Mesenchymal stem cell (in vitro differentiated cells and primary cell): Measurements from ENCODE around the gene UBE2Z.

ENCODE experiments used
- DNase-seq: peaks from one replicate; pipeline ENCODE4 v3.0.0-alpha.2; 2013
- H2AFZ ChIP-seq: one replicate; pipeline ENCODE4 v1.6.1; 2013; ENCODE audit warnings: low read depth, mild to moderate bottlenecking, control low read depth, inconsistent platforms, low read length, moderate library complexity
- H2AK5ac ChIP-seq: 2 replicates; pipeline ENCODE4 v1.6.1; 2013; ENCODE audit warnings: low read length, moderate library complexity, mild to moderate bottlenecking, inconsistent platforms; ENCODE audit not compliant: severe bottlenecking
- H2BK120ac ChIP-seq: one replicate; pipeline ENCODE4 v1.6.1; 2013; ENCODE audit warnings: low read depth, mild to moderate bottlenecking, inconsistent platforms, low read length, moderate library complexity
- H2BK12ac ChIP-seq, 2 experiments: one replicate each; pipeline ENCODE4 v1.6.1; 2013; ENCODE audit warnings: inconsistent platforms in 2 of 2, low read length in 2 of 2, mild to moderate bottlenecking in 2 of 2, moderate library complexity in 2 of 2, control low read depth in 1 of 2
- H2BK15ac ChIP-seq: one replicate; pipeline ENCODE4 v1.6.1; 2013; ENCODE audit warnings: mild to moderate bottlenecking, low read depth, inconsistent platforms; ENCODE audit not compliant: poor library complexity, severe bottlenecking
- H2BK5ac ChIP-seq: 2 replicates; pipeline ENCODE4 v1.6.1; 2013; ENCODE audit warnings: low read depth, mild to moderate bottlenecking, low read length, control low read depth, inconsistent platforms; ENCODE audit not compliant: poor library complexity, severe bottlenecking
- H3K14ac ChIP-seq, 2 experiments: one replicate each; pipeline ENCODE4 v1.6.1; 2013; ENCODE audit warnings: inconsistent platforms in 2 of 2, low read length in 2 of 2, control low read depth in 1 of 2, mild to moderate bottlenecking in 1 of 2, moderate library complexity in 1 of 2
- H3K18ac ChIP-seq, 2 experiments: one replicate each; pipeline ENCODE4 v1.6.1; 2013; ENCODE audit warnings: inconsistent platforms in 2 of 2, low read length in 2 of 2, control low read depth in 1 of 2, low read depth in 1 of 2, mild to moderate bottlenecking in 1 of 2
- H3K23ac ChIP-seq, 2 experiments: one replicate each; pipeline ENCODE4 v1.6.1; 2013; ENCODE audit warnings: inconsistent platforms in 2 of 2, low read length in 2 of 2, mild to moderate bottlenecking in 2 of 2, moderate library complexity in 2 of 2, control low read depth in 1 of 2
- H3K27ac ChIP-seq: 2 replicates; pipeline ENCODE4 v1.5.1; 2013; ENCODE audit warnings: mild to moderate bottlenecking, moderate library complexity, low read length, control low read depth, inconsistent platforms; ENCODE audit not compliant: poor library complexity, severe bottlenecking
- H3K27me3 ChIP-seq, 2 experiments: 2 replicates each; pipeline versions ENCODE4 v1.6.1 to v1.7.0; 2013; ENCODE audit warnings: low read length in 2 of 2, mild to moderate bottlenecking in 2 of 2, moderate library complexity in 2 of 2, control low read depth in 1 of 2, inconsistent platforms in 1 of 2; ENCODE audit not compliant: control insufficient read depth in 1 of 2, insufficient read depth in 1 of 2
- H3K36me3 ChIP-seq, 2 experiments: 2 replicates each; pipeline versions ENCODE4 v1.6.1 to v1.7.0; 2013; ENCODE audit warnings: low read length in 2 of 2, control low read depth in 1 of 2, inconsistent platforms in 1 of 2, low read depth in 1 of 2, mild to moderate bottlenecking in 1 of 2; ENCODE audit not compliant: insufficient read depth in 2 of 2, control insufficient read depth in 1 of 2
- H3K4ac ChIP-seq, 2 experiments: one replicate each; pipeline ENCODE4 v1.6.1; 2013; ENCODE audit warnings: inconsistent platforms in 2 of 2, low read length in 2 of 2, mild to moderate bottlenecking in 2 of 2, moderate library complexity in 2 of 2, control low read depth in 1 of 2, low read depth in 1 of 2
- H3K4me1 ChIP-seq: 2 replicates; pipeline ENCODE4 v1.6.1; 2013; ENCODE audit warnings: low read depth, low read length, control low read depth; ENCODE audit not compliant: control insufficient read depth, insufficient read depth
- H3K4me2 ChIP-seq: 2 replicates; pipeline ENCODE4 v1.6.1; 2013; ENCODE audit warnings: low read length, mild to moderate bottlenecking, inconsistent platforms; ENCODE audit not compliant: poor library complexity, severe bottlenecking
- H3K4me3 ChIP-seq, 2 experiments: 2 replicates each; pipeline versions ENCODE4 v1.5.1 to v1.7.0; 2013; ENCODE audit warnings: low read length in 2 of 2, mild to moderate bottlenecking in 2 of 2, control low read depth in 1 of 2, low read depth in 1 of 2; ENCODE audit not compliant: insufficient read depth in 1 of 2
- H3K79me1 ChIP-seq: replicated peaks from 2 replicates; pipeline ENCODE4 v1.6.1; 2013; ENCODE audit warnings: mild to moderate bottlenecking, control low read depth, low read length, inconsistent platforms; ENCODE audit not compliant: poor library complexity, severe bottlenecking
- H3K9ac ChIP-seq: 2 replicates; pipeline ENCODE4 v1.7.0; 2013; ENCODE audit warnings: mild to moderate bottlenecking, low read length, moderate library complexity
- H3K9me3 ChIP-seq: 2 replicates; pipeline ENCODE4 v1.7.0; 2013; ENCODE audit warnings: mild to moderate bottlenecking, low read length; ENCODE audit not compliant: control insufficient read depth
- H4K8ac ChIP-seq: one replicate; pipeline ENCODE4 v1.6.1; 2013; ENCODE audit warnings: inconsistent platforms, mild to moderate bottlenecking, low read length, moderate library complexity
- H4K91ac ChIP-seq: one replicate; pipeline ENCODE4 v1.6.1; 2013; ENCODE audit warnings: mild to moderate bottlenecking, low read length, inconsistent platforms
- WGBS: methylation state at CpG from one replicate; pipeline ENCODE4 v1.1.7; 2013; ENCODE audit warnings: mixed read lengths; 5-methylcytosine and 5-hydroxymethylcytosine counted together

Gene UBE2Z

DNA sequence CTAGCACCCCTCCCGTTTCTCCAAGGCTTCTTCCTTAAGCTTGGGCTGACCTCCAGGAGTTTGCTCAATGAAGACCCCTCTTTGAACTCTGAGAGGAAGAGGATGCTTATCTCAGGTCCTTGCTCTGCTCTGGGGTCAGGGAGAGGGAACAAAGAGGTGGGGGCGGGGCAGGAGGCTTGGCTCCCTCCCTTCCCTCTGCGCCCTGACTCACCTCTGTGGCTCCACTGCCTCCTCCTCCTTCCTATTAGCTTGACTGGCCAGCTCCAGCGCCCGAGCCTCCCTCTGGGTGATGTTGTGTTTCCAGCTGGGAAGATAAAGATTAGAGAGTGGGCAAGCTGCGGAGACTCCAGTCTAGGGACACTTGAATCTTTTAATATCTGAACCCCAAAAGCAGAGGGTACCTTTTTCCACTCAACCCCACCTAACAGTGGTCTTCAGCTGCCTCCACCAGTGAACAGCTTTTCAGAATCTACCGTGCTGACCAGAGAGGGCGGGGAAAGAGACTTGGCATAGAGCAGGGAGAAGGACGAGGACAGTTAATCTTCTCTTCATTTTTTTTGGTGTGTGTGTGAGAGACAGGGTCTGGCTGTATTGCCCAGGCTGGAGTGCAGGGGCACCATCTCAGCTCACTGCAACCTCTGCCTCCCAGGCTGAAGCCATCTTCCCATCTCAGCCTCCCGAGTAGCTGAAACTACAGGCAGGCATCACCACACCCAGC, 53.5 kb downstream of the UBE2Z start:
- Histone ChIP-seq H3K18ac (peak overlapping the region in 1 of 2 experiments; percentile 54), H3K4me3 (peak overlapping the region in 1 of 2 experiments; percentile 55), H3K27me3 (no peaks in the 10 kb centered on the region), H3K27ac (no peak overlapping the region), H3K14ac (no peak overlapping the region), H3K23ac (no peak overlapping the region), H3K4me1 (peaks cover 17% of the 10 kb centered on the region), H3K9ac (peak overlapping the region; percentile 77), H2BK5ac (no peak overlapping the region), H2BK120ac (no peak overlapping the region), H4K91ac (no peak overlapping the region), H3K4ac (peak overlapping the region in 1 of 2 experiments; percentile 2), H3K9me3 (no peaks in the 10 kb centered on the region), H2BK15ac (peak overlapping the region; percentile 52), H4K8ac (peak overlapping the region; percentile 76), H2BK12ac (peak overlapping the region; percentile 12 to 19), H2AFZ (no peak overlapping the region), H2AK5ac (no peak overlapping the region), H3K79me1 (no peaks in the 10 kb centered on the region), H3K4me2 (no peak overlapping the region), H3K36me3 (no peaks in the 10 kb centered on the region)
- DNase-seq, result peak; percentile 66
- 36% methylated on average over 3 of the region's 10 CpGs for WGBS

DNA sequence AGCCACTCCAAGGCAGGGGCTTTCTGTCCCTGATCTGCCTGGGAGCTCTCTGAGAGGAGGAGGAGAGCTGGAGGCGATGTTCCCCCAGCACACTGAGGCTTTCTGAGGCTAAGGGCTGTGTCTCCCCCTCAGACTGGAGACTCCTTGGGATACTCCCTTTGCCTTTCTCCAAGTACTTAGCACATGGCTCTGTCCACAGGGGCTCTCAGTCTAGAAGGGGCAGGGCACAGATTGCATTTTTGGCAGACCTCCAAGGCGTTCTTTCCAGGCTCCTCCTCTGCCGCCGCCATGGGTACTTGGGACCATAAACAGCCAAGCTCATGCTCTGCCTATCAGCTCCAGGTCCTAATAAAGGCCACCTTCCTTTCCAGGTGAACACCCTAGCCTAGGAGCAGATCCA, 62.0 kb downstream of the UBE2Z start:
- Histone ChIP-seq H3K36me3 (no peaks in the 10 kb centered on the region), H2BK5ac (no peak overlapping the region), H3K9ac (no peak overlapping the region), H3K27me3 (no peaks in the 10 kb centered on the region), H2AK5ac (peak overlapping the region; percentile 47), H3K14ac (peak overlapping the region in 1 of 2 experiments; percentile 53), H3K4me2 (no peak overlapping the region), H3K4me1 (peaks cover 14% of the 10 kb centered on the region), H3K4ac (peak overlapping the region in 1 of 2 experiments; percentile 43), H3K23ac (no peak overlapping the region), H3K18ac (peak overlapping the region; percentile 16 to 55), H2BK12ac (peak overlapping the region; percentile 29 to 87), H4K91ac (no peak overlapping the region), H3K4me3 (no peak overlapping the region), H2BK15ac (peak overlapping the region; percentile 28), H2AFZ (peak overlapping the region; percentile 47), H2BK120ac (no peak overlapping the region), H4K8ac (no peak overlapping the region), H3K79me1 (no peaks in the 10 kb centered on the region), H3K27ac (no peak overlapping the region), H3K9me3 (no peaks in the 10 kb centered on the region)
- 71% methylated on average over 4 of the region's 4 CpGs for WGBS
- DNase-seq, result peak; percentile 29

DNA sequence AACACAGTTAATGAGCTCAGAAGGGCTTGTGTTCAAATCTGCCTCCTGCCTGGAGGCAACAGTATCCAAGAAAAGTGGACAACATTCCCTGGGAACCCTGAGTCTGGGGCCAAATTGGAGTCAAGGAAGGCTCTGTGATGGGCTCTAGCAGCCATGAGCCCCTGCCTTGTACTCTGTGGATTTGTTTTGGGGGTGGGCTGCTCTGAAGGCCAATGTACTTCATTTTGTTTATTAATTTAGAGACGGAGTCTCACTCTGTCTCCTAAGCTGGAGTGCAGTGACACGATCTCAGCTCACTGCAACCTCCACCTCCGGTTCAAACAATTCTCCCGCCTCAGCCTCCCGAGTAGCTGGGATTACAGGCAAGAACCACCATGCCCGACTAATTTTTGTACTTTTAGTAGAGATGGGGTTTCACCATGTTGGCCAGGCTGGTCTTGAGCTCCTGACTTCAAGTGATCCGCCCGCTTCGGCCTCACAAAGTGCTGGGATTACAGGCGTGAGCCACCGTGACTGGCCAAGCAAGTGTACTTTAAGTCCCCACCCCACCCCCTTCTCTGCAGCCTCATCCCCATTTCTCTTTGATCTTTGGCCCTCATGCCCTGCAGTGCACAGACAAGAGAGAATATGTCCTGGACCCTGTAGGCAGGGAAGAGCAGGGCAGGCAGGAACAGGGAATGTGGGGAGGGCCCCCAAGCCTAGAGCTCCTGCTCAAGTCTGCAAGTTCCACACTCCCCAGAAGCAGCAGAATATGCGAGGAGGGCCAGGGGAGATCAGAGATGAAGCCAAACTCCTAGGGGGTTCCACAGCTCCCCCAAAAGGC, 62.9 kb downstream of the UBE2Z start:
- H3K79me1 ChIP-seq, result no peaks in the 10 kb centered on the region
- H3K27me3 ChIP-seq, result no peaks in the 10 kb centered on the region
- H4K91ac ChIP-seq, result peak overlapping the region; percentile 91
- no peak overlapping the region for H2BK5ac ChIP-seq
- DNase-seq, result no peak
- peaks cover 14% of the 10 kb centered on the region for H3K4me1 ChIP-seq
- H3K18ac ChIP-seq, result peak overlapping the region; percentile 40 to 55
- no peak overlapping the region for H3K4me2 ChIP-seq
- H3K9me3 ChIP-seq, result no peaks in the 10 kb centered on the region
- peak overlapping the region; percentile 99 for H2AK5ac ChIP-seq
- H3K36me3 ChIP-seq, result no peaks in the 10 kb centered on the region
- H2BK12ac ChIP-seq, result peak overlapping the region; percentile 69 to 89
- H3K4me3 ChIP-seq, result no peak overlapping the region
- peak overlapping the region in 1 of 2 experiments; percentile 89 for H3K14ac ChIP-seq
- peak overlapping the region; percentile 15 to 81 for H3K4ac ChIP-seq
- peak overlapping the region; percentile 21 for H4K8ac ChIP-seq
- H3K9ac ChIP-seq, result no peak overlapping the region
- H3K23ac ChIP-seq, result peak overlapping the region in 1 of 2 experiments; percentile 54
- H2BK120ac ChIP-seq, result peak overlapping the region; percentile 91
- no peak overlapping the region for H3K27ac ChIP-seq
- H2AFZ ChIP-seq, result no peak overlapping the region
- 90% methylated on average over 12 of the region's 12 CpGs for WGBS
- peak overlapping the region; percentile 55 for H2BK15ac ChIP-seq

DNA sequence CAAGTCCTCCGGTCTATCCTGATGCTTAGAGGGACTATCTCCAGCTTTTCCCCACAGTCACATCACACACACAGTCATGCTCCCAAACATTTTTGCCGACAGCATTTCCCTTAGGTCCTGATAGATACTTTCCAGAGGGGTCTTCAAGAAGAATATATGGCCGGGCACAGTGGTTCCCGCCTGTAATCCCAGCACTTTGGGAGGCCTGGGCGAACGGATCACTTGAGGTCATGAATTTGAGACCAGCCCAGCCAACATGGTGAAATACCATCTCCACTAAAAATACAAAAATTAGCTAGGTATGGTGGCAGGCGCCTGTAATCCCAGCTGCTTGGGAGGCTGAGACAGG, 64.5 kb downstream of the UBE2Z start:
- H3K9ac ChIP-seq, result peak overlapping the region; percentile 66
- H2BK120ac ChIP-seq, result peak overlapping the region; percentile 59
- H3K4me3 ChIP-seq, result peak overlapping the region in 1 of 2 experiments; percentile 53
- peak overlapping the region; percentile 38 to 67 for H3K18ac ChIP-seq
- peak overlapping the region; percentile 29 for H2AK5ac ChIP-seq
- H3K79me1 ChIP-seq, result no peaks in the 10 kb centered on the region
- H3K27me3 ChIP-seq, result no peaks in the 10 kb centered on the region
- H3K23ac ChIP-seq, result no peak overlapping the region
- H3K4ac ChIP-seq, result peak overlapping the region; percentile 26 to 71
- H3K27ac ChIP-seq, result peak overlapping the region; percentile 98
- H2AFZ ChIP-seq, result no peak overlapping the region
- peaks cover 14% of the 10 kb centered on the region for H3K4me1 ChIP-seq
- H3K9me3 ChIP-seq, result no peaks in the 10 kb centered on the region
- DNase-seq, result no peak
- H3K4me2 ChIP-seq, result no peak overlapping the region
- H4K8ac ChIP-seq, result no peak overlapping the region
- peak overlapping the region; percentile 12 for H2BK15ac ChIP-seq
- H3K14ac ChIP-seq, result no peak overlapping the region
- peak overlapping the region; percentile 78 for H2BK5ac ChIP-seq
- 28% methylated on average over 6 of the region's 7 CpGs for WGBS
- no peaks in the 10 kb centered on the region for H3K36me3 ChIP-seq
- H2BK12ac ChIP-seq, result peak overlapping the region; percentile 51 to 76
- no peak overlapping the region for H4K91ac ChIP-seq
